Prostate gland (tissue), 2 donors: ENCODE data around the gene PAM16. TPM values are rescaled to one million over a fixed set of nuclear protein-coding genes. Genes with fewer than 3 reads are reported as not detected.
"Not testable (repeated sequence)": the region's sequence is repeated elsewhere in the genome, so short reads cannot be mapped to it uniquely, and the experiment has no call there.

Experiments used
- DNase-seq: peaks from one replicate; pipeline ENCODE4 v3.0.0-alpha.2; 2019; ENCODE audit warnings: low spot score
- H3K27ac ChIP-seq, 2 donors: fragments of 200-600 bp; sonication (generic); 2 replicates each; pipeline ENCODE4 v1.5.1; 2017 to 2019
- H3K27me3 ChIP-seq: fragments of 200-600 bp; sonication (generic); replicated peaks from 2 replicates; pipeline ENCODE4 v1.5.1; 2019; ENCODE audit not compliant: insufficient read depth
- H3K36me3 ChIP-seq, 2 donors: fragments of 200-600 bp; sonication (generic); 1 replicate in 1 of 2; 2 replicates in 1 of 2; pipeline versions ENCODE4 v1.5.1 to v1.8.1; 2017 to 2019
- H3K4me1 ChIP-seq: fragments of 200-600 bp; sonication (generic); replicated peaks from 2 replicates; pipeline ENCODE4 v1.5.1; 2019
- H3K4me3 ChIP-seq, 2 donors: fragments of 200-600 bp; sonication (generic); 2 replicates each; pipeline ENCODE4 v1.5.1; 2017 to 2019
- H3K9me3 ChIP-seq: fragments of 200-600 bp; sonication (generic); 2 replicates; pipeline ENCODE4 v1.5.1; 2017
- CTCF ChIP-seq, 4 experiments: fragments of 200-600 bp in 2 of 4; fragments of 450-650 bp in 2 of 4; sonication (generic) in 2 of 4; IDR thresholded peaks; 1 replicate in 3 of 4; 2 replicates in 1 of 4; pipeline ENCODE4 v1.5.1; 2016 to 2019; ENCODE audit warnings: antibody characterized with exemption in 4 of 4, mild to moderate bottlenecking in 2 of 4, moderate library complexity in 2 of 4
- POLR2A ChIP-seq: fragments of 450-650 bp; IDR thresholded peaks from one replicate; pipeline ENCODE4 v1.6.1; 2016; ENCODE audit warnings: antibody characterized with exemption, mild to moderate bottlenecking
- POLR2AphosphoS5 ChIP-seq: sonication (generic); formaldehyde crosslinking; IDR thresholded peaks from one replicate; pipeline ENCODE4 v1.6.1; 2017; ENCODE audit warnings: antibody characterized with exemption
- WGBS: methylation state at CpG from one replicate; pipeline ENCODE4 v1.1.5; 2018; 5-methylcytosine and 5-hydroxymethylcytosine counted together
- intact Hi-C: fragments of 100-400 bp; cut with DNase I; formaldehyde crosslinking; loops from one replicate; pipeline ENCODE4 v1.14.2; 2022
- total RNA-seq, 2 donors: library from RNA; depleted of rRNA; stranded (reverse); fragments of >200 nt; gene quantifications; one replicate each; pipeline ENCODE4 v1.1.0, GENCODE V29; 2016

The PAM16 gene
- 100 to 1,000 TPM in 1 of 2 donors, 10 to 100 TPM in 1; 28.6 to 100 TPM for total RNA-seq

GRCh38 chr16:4350787-4351659, at the start of gene PAM16:
Gene PAM16, minus strand, starts transcription at chr16:4351321. Its CDS starts 87 bp downstream, at chr16:4351234.
- no peak for TF ChIP-seq CTCF (IDR thresholded peaks at IDR 0.05)
- peak; percentile 89 for TF ChIP-seq POLR2AphosphoS5
- DNase-seq = peak; percentile 92
- Histone ChIP-seq H3K4me1 (no peaks in the 10 kb centered on the region), H3K4me3 (peak within 1 kb of the TSS; percentile 51 to 78), H3K36me3 (no peaks in the 10 kb centered on the region), H3K27me3 (no peaks in the 10 kb centered on the region), H3K9me3 (no peaks in the 10 kb centered on the region), H3K27ac (peak within 1 kb of the TSS; percentile 55 to 72)
- intact Hi-C loops = no loop called here
- under 1% methylated on average over 70 of the region's 81 CpGs for WGBS

- H3K27me3 ChIP-seq = no peaks in the 10 kb centered on the region
- TF ChIP-seq CTCF (IDR thresholded peaks at IDR 0.05) (no peak), POLR2A (no peak), POLR2AphosphoS5 (no peak)
- WGBS = 91% methylated on average over 9 of the region's 9 CpGs
- no peaks in the 10 kb centered on the region for H3K36me3 ChIP-seq
- no peak overlapping the region for H3K27ac ChIP-seq
- no peak overlapping the region for H3K4me3 ChIP-seq
- no peaks in the 10 kb centered on the region for H3K4me1 ChIP-seq
- intact Hi-C loops = no loop called here
- no peak for DNase-seq
- H3K9me3 ChIP-seq = no peaks in the 10 kb centered on the region
Observed at GRCh38 chr16:4399001-4399730, 48.0 kb upstream of the PAM16 start.

GRCh38 chr16:4395055-4395726, 44.1 kb upstream of the PAM16 start:
- H3K36me3 ChIP-seq = no peaks in the 10 kb centered on the region
- no peak overlapping the region for H3K27ac ChIP-seq
- no peaks in the 10 kb centered on the region for H3K27me3 ChIP-seq
- H3K9me3 ChIP-seq = no peaks in the 10 kb centered on the region
- H3K4me3 ChIP-seq = no peak overlapping the region
- intact Hi-C loops = loop anchor here (2.0 kb wide), 1 partner anchor 34 kb away; no protein-coding TSS in a partner anchor
- no peak for TF ChIP-seq CTCF (IDR thresholded peaks at IDR 0.05)
- TF ChIP-seq POLR2AphosphoS5 = no peak
- TF ChIP-seq POLR2A = no peak
- 65% methylated on average over 9 of the region's 9 CpGs for WGBS
- DNase-seq = no peak
- H3K4me1 ChIP-seq = no peaks in the 10 kb centered on the region

GRCh38 chr16:4393850-4394249, 42.7 kb upstream of the PAM16 start:
- peak overlapping the region in 1 of 2 donors; percentile 50 for H3K27ac ChIP-seq
- not testable (repeated sequence) for H3K9me3 ChIP-seq, H3K4me1 ChIP-seq, H3K4me3 ChIP-seq, H3K36me3 ChIP-seq, DNase-seq, H3K27me3 ChIP-seq
- intact Hi-C loops = loop anchor here (2.0 kb wide), 1 partner anchor 33 kb away; no protein-coding TSS in a partner anchor
- WGBS = 96% methylated on average over 15 of the region's 15 CpGs

- H3K4me1 ChIP-seq = no peaks in the 10 kb centered on the region
- no peak overlapping the region for H3K4me3 ChIP-seq
- H3K27ac ChIP-seq = peak overlapping the region; percentile 50 to 67
- no peaks in the 10 kb centered on the region for H3K9me3 ChIP-seq
- intact Hi-C loops = no loop called here
- WGBS = 44% methylated on average over 6 of the region's 6 CpGs
- no peak for DNase-seq
- no peaks in the 10 kb centered on the region for H3K27me3 ChIP-seq
- no peaks in the 10 kb centered on the region for H3K36me3 ChIP-seq
- TF ChIP-seq POLR2A = no peak
- TF ChIP-seq POLR2AphosphoS5 = no peak
- TF ChIP-seq CTCF (IDR thresholded peaks at IDR 0.05) = peak in 1 of 4 experiments; percentile 11
Observed at GRCh38 chr16:4393240-4393600, 42.1 kb upstream of the PAM16 start.
